GM18508 (cell line): ENCODE results near the gene NTNG1.
A peak's percentile ranks its signal among the peaks of the same experiment; 100 is the strongest.

Source experiments
- ATAC-seq: cut with Tn5 transposase; IDR thresholded peaks from one replicate; pipeline ENCODE4 v1.9.1; 2021; ENCODE audit warnings: moderate number of reproducible peaks; ENCODE audit not compliant: insufficient read depth, unreplicated experiment

The NTNG1 gene

DNA sequence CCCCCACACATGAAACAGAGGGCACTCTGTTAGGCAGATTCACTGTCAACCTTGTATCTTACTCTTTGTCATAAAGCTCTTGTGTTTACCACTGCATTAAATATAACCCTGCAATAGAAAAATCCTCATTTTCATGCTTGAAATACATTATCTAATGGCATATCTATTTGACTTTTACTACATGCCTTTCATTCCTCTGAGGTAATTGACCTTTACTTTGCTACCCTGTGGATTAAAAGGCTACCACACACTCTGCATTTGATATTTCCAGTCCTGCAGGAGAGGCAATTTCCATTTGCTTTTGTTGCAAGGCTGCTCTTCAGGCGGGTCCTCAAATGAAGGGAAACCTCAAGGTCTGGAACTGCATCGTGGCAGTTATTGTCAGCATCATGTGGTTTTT lies 238.0 kb downstream of the NTNG1 start:
- no peak for ATAC-seq

DNA sequence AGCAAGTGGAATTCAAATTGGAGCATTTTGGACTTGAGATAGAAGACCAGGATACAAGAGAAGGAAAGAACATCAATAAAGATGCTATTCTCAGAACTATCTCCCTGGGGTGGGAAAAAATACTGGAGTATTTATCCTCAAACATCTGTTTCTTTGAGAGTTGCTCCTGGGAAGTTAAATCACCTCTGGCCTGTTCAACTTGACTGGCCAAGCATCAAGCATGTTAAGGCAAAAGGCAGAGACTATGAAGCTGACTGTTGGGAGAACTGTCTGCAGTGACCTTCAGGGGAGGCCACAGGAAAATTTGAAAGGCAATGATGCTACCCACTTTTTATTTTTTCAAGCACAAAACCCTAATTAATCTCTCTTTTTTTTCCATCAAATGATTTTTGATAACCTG lies 239.0 kb downstream of the NTNG1 start:
- no peak for ATAC-seq

DNA sequence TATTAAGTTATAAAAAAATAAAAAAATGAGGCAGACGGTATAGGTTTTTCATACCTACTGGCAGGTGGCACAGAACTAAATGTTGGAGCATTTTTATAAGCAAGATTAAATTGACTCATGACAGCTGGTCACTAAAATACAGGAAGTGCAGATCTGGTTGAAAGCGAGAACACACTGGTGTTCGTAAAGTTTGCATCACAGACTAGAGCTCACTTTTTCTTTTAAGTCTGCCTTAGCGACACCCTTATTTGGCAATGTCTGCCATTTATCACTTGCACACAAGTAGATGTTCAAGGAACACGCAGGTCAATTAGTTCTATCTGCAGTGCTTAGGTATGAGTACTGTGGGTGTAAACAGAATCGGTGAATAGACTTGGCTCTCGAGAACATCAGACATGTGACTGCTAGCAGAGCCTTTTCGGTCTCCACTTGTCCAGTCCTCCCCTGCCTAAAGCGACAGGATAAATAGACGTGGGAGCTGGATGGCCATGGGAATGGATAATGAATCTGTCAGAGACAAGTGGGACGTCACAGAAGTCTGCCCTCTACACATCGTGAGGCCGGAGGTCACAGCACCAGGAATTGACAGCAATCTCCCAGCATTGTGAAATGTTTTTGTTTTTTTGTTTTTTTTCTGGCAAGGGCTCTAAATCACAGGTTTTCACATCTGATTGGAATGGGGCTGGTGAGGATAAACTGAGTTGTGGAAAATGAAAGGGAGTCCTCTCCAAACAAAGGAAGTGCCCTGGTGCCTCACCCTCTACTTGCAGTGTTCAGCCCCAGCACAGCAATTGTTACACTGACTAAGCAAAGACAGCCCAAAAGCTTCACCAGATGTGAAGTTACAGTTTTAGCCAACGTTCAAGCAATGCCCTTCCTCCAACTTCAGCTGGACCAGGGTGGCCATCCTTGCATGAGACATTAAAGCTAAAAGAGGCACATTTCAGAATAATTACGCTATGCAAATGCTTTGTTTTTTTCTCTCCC lies 248.9 kb downstream of the NTNG1 start:
- ATAC-seq: no peak

DNA sequence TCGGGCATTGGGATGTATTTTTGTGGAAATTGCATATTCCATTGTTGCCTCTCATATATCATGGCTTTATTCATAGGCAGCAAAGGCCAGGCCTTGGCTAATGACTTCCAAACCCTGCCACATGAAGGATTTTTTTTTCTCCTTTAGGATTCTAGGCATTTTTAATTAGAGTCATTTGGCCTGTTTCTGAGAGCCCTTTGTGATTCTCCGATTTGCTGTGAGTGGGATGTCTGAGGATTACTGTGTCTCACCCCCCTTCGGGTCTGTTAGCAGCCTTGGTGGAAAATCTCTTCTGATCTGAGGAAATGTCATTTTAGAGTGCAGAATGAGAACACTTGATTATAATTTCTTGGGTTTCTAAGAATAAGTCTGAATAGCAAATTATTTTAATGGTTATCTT lies 253.5 kb downstream of the NTNG1 start:
- ATAC-seq: no peak

DNA sequence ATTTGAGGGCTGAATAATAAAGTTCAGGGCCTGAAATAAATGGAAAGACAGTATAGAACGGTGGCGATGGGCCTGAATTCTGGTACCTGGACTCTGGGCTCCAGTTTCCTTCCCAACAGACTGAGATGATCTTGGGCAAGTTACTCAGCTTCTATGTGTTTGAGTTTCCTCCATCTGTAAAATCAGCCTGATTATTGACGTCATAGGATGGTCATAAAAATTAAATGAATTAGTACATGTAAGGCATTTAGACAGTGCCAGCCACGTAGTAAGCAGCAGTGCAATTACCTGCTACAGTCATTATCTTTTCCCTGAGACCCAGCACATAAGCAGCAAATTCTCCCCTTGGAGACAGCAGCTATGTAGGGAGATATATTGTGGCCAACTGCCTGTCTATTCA lies 260.9 kb downstream of the NTNG1 start:
- ATAC-seq: no peak

DNA sequence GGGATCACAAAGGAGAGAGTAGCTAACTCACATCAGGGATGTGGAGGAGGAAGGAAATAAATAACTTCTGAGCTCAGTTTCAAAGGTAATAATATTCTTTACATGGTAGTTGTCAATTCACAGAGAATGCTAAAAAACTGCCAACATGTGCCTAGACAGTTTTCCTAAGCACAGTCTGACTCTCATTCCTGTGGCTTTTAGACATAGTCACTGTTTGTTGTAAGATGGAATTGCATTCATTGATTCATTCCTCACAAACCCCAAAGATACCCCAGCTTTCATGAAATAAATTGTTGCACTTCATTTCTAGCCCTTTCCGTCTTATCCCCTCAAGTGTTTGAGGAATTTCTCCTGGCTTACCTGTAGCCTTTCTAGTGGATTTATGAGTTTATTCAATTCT lies 263.9 kb downstream of the NTNG1 start:
- no peak for ATAC-seq

DNA sequence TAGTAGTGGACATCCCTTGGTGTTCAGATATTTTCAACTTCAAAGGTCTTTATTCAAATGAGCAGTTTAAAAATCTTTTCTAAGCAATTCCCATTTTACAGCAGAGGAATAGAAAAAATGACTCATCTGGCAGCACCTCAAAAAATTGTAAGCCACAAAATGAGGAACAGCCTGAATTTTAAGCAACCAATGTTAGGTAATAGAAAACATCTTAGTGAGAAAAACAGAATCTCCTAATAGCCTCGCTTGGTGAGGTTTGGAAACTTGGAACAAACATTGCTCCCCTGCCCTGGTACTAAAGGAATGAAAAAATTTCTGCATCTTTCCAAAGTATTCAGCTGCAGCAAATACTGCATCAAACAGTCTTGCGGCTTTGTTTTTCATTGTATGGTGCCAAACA lies 264.4 kb downstream of the NTNG1 start:
- ATAC-seq: no peak

DNA sequence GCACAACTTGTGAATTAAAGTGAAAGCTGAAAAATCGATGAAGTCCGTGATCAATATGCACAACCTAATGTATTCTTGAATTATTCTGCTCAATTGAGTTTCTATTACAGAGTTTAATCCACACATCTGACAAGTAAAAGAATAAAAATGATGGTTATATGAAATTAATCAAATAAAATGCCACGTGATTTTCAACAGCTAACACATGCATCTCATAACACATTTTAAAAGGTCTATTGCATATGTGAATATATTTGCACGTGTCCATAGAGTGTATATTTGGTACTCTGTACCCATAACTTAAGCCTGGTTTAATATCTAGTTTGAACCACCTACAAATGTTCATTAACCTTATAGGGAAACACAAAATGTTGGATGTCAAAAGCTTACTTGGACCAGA lies 266.2 kb downstream of the NTNG1 start:
- ATAC-seq: no peak

DNA sequence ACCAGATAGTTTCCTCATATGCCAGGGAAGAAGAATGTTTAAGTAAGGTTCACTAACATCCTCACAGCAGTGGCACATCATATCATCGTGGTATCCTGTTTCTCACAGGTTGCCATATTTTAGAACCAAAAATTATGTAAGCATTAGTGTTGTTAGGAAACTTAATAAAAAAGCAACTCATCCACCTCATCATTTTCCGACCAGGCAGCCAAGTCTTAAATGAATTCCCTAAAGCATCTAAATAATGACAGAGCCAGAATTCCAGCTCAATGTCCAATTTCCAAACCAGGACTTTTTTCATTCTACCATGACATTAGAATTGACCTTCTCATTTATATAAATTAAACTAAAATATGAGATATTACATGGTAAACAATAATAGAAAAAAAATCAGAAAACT lies 272.7 kb downstream of the NTNG1 start:
- ATAC-seq: no peak

DNA sequence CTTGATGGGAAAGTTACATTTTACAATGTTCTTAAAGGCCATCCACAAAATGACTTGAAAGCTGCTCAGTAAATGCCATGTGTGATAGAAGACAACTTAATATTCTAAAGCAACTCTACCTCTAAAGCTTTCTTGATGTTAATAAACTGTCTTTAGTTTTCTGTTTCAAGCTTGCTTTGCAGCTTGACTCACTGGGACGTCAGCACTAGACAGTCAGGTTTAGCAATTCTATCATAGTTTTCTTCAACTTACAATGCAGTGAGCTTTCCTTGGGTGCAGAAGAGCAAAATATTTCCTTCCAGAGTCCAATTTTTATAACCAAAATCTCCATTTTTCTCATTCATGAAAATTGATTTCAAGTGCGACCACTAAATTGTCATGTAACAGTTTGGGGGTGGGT lies 273.1 kb downstream of the NTNG1 start:
- ATAC-seq: no peak

DNA sequence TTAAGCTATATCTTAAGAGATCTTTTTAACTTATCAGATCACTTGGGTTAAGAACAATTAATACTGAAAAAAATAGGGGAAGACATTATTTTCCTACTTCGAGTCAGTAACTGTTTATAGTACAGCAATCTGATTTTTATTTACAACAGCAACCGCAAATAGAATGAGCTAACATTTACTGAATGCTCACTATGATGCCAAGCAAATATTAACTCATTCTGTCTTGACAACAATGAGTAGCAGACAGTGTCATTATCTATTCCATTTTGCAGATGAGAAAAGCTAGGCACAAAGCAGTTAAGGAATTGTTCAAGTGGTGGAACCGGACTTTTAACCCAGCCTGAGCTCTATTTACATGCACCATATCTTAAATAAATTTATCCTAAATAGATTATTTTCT lies 273.7 kb downstream of the NTNG1 start:
- ATAC-seq: no peak

DNA sequence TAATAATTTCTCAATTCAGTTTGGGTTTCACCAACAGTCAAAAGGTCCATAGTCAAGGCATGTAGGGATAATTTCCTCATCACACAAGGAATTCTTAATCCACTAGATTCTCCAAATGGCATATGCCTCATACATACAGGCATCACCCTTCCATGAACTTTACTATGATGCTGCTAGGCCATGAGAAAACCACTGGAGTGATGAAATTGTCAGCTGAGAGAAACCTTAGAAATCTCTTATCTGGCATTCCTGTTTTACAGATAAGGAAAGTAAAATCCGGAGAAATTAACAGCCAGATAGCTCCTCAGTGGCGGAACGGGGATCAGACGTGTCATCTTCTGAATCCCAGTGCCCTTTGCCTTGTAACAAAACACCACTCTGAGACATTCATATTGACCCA lies 274.4 kb downstream of the NTNG1 start:
- no peak for ATAC-seq

DNA sequence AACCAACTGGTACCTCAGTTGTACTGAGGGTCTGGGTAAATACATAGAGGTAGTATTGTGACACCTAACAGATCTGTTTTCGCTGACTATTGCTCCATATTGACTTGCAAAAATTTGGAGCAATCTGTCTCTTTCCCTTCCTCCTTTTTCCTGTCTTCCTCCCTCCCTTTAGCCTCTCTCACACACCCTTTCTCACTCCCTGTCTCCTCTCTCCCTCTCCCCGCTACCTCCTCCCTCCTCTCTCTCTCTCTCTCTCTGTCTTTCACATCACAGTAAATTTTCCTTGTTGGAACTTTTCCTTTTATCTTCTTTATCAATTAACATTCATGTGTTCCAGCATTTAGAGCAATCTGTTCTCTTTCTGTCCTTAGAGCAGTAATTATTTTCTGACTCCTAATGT lies 278.2 kb downstream of the NTNG1 start:
- ATAC-seq: no peak

DNA sequence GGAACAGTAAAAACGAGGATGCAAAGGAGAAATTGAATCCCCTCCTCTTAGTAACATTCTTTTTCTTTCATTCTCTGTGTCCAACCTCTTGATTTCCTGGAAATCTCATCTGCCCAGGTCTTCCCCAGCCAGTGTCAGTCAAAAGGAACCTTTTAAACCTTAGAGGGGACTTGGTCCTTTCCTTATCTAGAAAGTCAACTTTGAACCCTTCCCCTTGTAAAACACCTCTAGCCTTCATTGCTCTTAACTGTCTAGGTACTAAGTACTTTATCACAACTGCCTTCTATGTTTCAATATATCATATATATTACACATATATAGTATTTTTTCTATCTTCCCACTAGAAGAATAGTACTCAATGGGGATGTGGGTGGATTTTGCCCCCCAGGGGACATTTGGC lies 282.1 kb downstream of the NTNG1 start:
- no peak for ATAC-seq

DNA sequence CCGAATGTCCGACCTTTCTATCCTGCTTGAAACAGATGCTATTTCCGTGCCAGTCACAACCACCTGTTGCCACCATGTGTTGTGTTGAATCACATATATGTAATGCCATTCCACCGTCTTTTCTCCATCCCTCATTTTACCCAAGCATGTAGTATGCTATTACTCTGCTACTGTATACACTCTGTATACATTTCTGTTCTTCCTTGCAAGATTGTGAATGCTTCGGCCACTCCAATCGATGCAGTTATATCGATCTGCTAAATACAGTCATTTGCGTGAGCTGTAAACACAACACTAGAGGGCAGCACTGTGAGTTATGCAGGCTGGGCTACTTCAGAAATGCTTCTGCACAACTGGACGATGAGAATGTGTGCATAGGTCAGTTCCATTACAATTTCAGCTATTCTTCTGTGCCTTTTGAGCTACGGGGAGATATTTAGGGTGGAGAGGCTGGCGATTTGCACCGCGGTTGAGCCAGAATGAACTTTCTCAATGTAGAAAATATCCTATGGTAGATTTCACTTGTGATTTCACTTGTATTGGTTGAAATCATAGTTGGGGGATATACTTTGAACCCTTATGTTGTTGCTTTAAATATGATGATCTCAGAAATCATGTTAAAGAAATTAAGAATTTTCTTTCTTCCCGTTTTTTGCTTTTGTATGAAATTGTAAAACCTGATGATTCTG lies 289.8 kb downstream of the NTNG1 start:
- peak; percentile 83 for ATAC-seq

DNA sequence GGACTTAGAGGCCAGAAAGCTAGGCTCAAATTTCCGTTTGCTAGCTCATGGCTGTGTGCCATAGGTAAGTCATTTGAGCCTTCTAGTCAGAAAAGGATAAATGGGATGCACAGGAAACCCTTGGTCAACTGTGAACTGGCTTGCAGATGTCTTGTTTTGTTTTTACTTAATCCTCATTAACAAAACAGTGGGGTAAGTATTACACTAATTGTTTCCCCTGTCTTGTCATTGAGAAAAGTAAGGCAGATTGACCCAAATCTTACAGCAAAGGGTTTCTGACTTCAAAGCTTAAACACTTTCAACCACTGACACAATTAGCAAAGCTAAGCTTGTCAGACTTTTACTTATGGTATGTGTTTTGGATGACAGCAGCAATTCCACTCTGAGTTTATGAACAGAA lies 291.3 kb downstream of the NTNG1 start:
- no peak for ATAC-seq

DNA sequence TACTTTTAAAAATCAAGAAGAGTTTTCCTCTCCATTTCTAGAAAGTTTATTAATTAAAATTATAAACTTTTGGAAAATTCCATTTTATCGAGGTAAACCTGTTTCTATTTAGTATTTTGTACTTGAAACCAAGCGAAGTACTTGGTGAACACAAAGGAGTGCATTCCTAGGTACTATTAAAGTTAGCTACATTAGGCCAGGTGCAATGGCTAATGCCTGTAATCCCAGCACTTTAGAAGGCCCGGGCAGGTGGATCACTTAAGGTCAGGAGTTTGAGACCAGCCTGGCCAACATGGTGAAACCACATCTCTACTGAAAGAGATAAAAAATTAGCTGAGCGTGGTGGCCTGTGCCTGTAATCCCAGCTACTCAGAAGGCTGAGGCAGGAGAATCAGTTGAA lies 292.2 kb downstream of the NTNG1 start:
- no peak for ATAC-seq

DNA sequence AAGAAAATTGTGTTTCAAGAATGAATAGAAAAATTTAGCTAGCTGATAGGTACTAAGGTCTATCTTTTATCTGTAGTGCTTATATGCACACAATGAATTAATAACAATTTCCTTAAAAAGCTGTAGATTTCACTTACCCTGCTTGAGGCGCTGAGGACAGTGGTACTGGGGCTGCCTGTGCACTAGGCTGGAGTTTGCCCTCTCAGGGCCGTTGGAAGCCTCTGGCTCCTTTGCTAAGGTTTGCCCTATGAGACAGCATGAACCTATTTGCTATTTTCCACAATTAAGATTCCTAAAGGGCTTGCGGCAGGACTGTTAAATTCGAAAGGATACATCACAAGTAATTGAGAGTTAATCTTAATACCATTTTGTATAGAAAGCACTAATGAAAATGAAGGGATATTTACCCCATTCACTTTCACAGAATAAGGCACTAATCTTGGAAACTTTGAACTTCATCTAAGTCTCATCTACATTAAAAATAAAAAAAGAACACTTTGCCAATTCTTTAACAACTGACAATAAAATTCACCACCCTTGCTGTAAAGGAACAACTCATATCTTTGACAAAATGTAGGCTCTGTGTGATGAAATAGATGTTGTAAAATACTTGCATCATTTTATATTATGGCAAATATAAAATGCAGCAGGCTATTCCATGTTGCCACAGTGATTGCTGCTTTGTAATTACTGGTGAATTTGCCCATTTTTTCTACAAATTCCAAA lies 293.0 kb downstream of the NTNG1 start:
- ATAC-seq: no peak

DNA sequence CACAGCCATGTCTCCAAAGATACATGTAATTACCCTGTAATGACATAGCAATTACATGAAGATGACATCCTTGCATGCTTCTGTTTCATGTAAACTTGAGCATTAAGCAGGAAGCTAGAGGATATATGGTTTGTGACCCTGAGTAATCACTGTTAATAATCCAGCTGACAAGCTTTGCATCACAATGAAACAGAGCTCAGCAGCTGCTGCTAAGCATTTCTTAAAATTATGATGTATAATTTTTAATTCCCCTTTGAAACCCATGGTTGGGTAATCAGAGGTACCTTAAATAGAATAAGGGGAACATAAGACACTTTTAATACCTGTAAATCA lies 293.5 kb downstream of the NTNG1 start:
- ATAC-seq: no peak

DNA sequence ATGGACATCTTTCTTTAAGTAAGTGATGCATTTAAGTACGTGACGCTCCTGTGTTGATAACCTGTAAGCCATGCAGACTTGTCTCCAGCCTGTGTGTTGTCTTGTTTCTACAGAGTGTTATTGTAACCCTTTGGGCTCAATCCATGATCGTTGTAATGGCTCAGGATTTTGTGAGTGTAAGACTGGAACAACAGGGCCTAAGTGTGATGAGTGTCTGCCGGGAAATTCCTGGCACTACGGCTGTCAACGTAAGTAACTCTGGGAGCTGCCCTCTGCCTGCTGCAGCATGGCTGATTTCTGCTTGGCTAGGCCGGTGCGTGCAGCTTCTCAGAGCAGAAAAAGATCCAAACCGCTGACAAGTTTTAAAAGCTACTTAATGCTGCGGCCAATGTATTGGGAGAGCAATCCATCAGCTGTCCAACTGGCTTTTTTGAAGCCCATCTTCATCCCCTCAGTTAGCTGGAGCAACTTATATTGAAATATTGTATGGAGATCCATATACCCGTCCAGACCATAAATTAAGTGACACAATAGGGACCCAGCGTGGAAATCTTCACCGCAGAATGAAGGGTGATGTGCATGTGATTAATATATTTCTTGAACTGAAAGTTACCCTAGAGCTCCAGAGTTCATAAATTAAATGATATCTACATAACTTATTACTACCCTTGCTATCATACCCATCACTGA lies 295.9 kb downstream of the NTNG1 start:
- ATAC-seq: no peak

DNA sequence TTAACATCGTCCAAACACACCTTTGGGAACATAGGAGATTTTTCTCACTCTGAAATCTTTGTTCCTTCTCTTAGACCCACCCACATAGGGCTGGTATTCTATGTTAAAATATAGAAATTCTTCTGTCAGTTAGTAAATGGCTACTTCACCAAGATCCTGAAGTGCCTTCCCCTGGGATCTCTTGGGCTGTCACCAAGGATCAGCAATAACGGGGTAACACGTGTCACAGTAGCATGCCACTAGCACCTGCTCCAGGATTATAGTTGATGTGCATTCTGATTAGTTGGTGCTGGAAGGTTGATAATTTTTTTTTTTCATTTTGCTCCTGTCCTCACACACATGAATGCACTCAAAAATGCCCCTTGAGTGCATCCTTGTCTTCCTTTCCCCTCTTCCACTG lies 298.7 kb downstream of the NTNG1 start:
- ATAC-seq: no peak
